Endothelial cell of umbilical vein (primary cell): ENCODE results near the gene COL16A1.

Experiments
- CTCF ChIP-seq, 2 donors: IDR thresholded peaks; 1 replicate in 1 of 2; 2 replicates in 1 of 2; pipeline ENCODE4 v1.5.1; 2011; ENCODE audit warnings: low read length in 2 of 2, mild to moderate bottlenecking in 2 of 2, moderate library complexity in 2 of 2, control low read depth in 1 of 2, inconsistent platforms in 1 of 2, low read depth in 1 of 2; ENCODE audit not compliant: insufficient read depth in 1 of 2; ENCODE audit errors: extremely low read depth in 1 of 2
- EZH2 ChIP-seq: IDR thresholded peaks from 2 replicates; pipeline ENCODE4 v1.6.1; 2012; ENCODE audit warnings: borderline replicate concordance, low read depth, mild to moderate bottlenecking, moderate library complexity, low read length, inconsistent platforms; ENCODE audit not compliant: severe bottlenecking
- GATA2 ChIP-seq: IDR thresholded peaks from 2 replicates; pipeline ENCODE4 v1.7.0; 2011; ENCODE audit warnings: low read depth, mild to moderate bottlenecking, moderate library complexity, mixed read lengths, low read length; ENCODE audit not compliant: insufficient read length, insufficient read depth
- JUN ChIP-seq: IDR thresholded peaks from 2 replicates; pipeline ENCODE4 v1.6.1; 2011; ENCODE audit warnings: borderline replicate concordance, low read depth; ENCODE audit not compliant: insufficient read length, insufficient read depth
- MAX ChIP-seq: IDR thresholded peaks from 2 replicates; pipeline ENCODE4 v1.6.1; 2011; ENCODE audit not compliant: insufficient read depth, insufficient read length
- POLR2A ChIP-seq: IDR thresholded peaks from 2 replicates; pipeline ENCODE4 v1.6.1; 2012; ENCODE audit warnings: low read depth, mild to moderate bottlenecking, control low read depth, low read length
- POLR2AphosphoS5 ChIP-seq: IDR thresholded peaks from 2 replicates; pipeline ENCODE4 v1.6.1; 2012; ENCODE audit warnings: low read depth, mild to moderate bottlenecking, control low read depth, low read length, moderate library complexity; ENCODE audit not compliant: insufficient read depth

GRCh38 chr1:31640179-31640578 is 63.6 kb downstream of the COL16A1 start:
- no peak for TF ChIP-seq GATA2
- TF ChIP-seq CTCF (IDR thresholded peaks at IDR 0.05; ENCODE audit: extremely low read depth in 1 of 2, insufficient read depth in 1 of 2, low read depth in 1 of 2, low read length in 2 of 2): no peak
- no peak for TF ChIP-seq JUN
- TF ChIP-seq EZH2: no peak
- TF ChIP-seq POLR2A: no peak
- TF ChIP-seq POLR2AphosphoS5: no peak
- no peak for TF ChIP-seq MAX
